ENCODE measurements around the gene TCF12. TPM values are rescaled to one million over a fixed set of nuclear protein-coding genes. Genes with fewer than 3 reads are reported as not detected.
A peak's percentile ranks its signal among the peaks of the same experiment; 100 is the strongest.

Gene TCF12
- total RNA-seq, 1 experiment from 2014 or later = 76.7 TPM

DNA sequence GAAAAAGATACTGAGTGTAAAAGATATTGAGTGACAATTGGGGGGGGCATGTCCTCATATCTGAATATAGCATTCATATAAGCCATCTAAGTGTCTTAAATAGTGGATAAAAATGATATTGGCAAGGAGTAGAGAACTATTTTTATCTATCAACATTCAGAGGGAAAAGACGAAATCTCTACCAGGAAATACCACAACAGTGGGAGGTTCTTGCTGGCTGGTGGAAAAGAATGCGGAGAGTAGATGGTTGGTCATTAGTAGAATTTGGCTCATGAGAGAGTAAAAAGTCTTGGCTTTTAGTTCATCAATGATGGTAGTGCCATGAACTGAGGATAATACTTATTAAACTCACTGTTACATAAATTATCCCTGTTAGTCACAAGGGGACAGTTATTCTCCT lies 4.8 kb upstream of the TCF12 start:
- peaks cover 7% of the 10 kb centered on the region for H3K23me2 ChIP-seq (ENCODE audit: insufficient read length, low read depth, low read length, poor library complexity, severe bottlenecking)
- H2BK15ac ChIP-seq (ENCODE audit: low read depth, low read length) = no peak overlapping the region
- no peaks in the 10 kb centered on the region; the same call in 1 of the 2 replicates for H3K4me1 ChIP-seq (ENCODE audit: insufficient read depth, low read length)
- peak overlapping the region in 1 of 3 experiments; percentile 3; a peak in 1 of 7 replicates for H3K27ac Mint-ChIP-seq
- H3K4me1 Mint-ChIP-seq = peaks cover 13 to 14% of the 10 kb centered on the region in 2 experiments
- no peak overlapping the region for H4K8ac ChIP-seq (replicated peaks; ENCODE audit: insufficient read length, low read depth, low read length)
- H3K27me3 ChIP-seq (ENCODE audit: insufficient read depth, low read length) = no peaks in the 10 kb centered on the region
- no peak overlapping the region for H3K9ac ChIP-seq (ENCODE audit: extremely low read depth, insufficient read length, low read length)
- H3K27me3 Mint-ChIP-seq (ENCODE audit: low read depth) = peaks cover 2% of the 10 kb centered on the region; the same call in 1 of the 2 replicates
- no CpG with 5 or more reads among the region's 2 CpGs for WGBS (ENCODE audit: extremely low coverage, insufficient read length, low lambda C conversion rate)
- H3K23ac ChIP-seq (ENCODE audit: insufficient read length, low read depth, low read length) = no peak overlapping the region
- H4K5ac ChIP-seq (ENCODE audit: insufficient read length, low read depth, low read length) = no peak overlapping the region
- H3K79me2 ChIP-seq (ENCODE audit: insufficient read depth, low read length) = peaks cover 2% of the 10 kb centered on the region; the same call in 1 of the 2 replicates
- no peak overlapping the region for H2BK5ac ChIP-seq (ENCODE audit: insufficient read length, low read length)
- no peak overlapping the region for H3K4me3 Mint-ChIP-seq
- H2BK12ac ChIP-seq (ENCODE audit: insufficient read length, low read depth, low read length) = no peak overlapping the region
- H3K18ac ChIP-seq (ENCODE audit: insufficient read length, low read depth, low read length) = no peak overlapping the region
- no peaks in the 10 kb centered on the region for H3K79me1 ChIP-seq (ENCODE audit: insufficient read depth, low read depth, low read length, poor library complexity, severe bottlenecking)
- no peak overlapping the region for H2BK120ac ChIP-seq (ENCODE audit: low read depth, low read length, poor library complexity, severe bottlenecking)
- no peak overlapping the region for H3K14ac ChIP-seq (ENCODE audit: insufficient read depth, low read length)
- no peak overlapping the region for H4K91ac ChIP-seq (ENCODE audit: insufficient read length, low read depth, low read length)
- peaks cover 13 to 19% (median 17%) of the 10 kb centered on the region in 3 experiments for H3K36me3 Mint-ChIP-seq (ENCODE audit: insufficient read depth in 1 of 3, low read depth in 3 of 3)
- no peak overlapping the region for H3K4me2 ChIP-seq (ENCODE audit: insufficient read depth, insufficient read length, low read length)
- H3K9me3 ChIP-seq (ENCODE audit: control insufficient read depth, low read depth, low read length) = no peaks in the 10 kb centered on the region
- no peak overlapping the region for H3T11ph ChIP-seq (ENCODE audit: low read length)
- no peaks in the 10 kb centered on the region for H4K20me1 ChIP-seq (ENCODE audit: control insufficient read depth, insufficient read depth, insufficient read length)
- no peak overlapping the region for H2AK5ac ChIP-seq (ENCODE audit: insufficient read length, low read length)
- H3K27ac ChIP-seq (ENCODE audit: insufficient read length, low read depth, low read length) = no peak overlapping the region
- no peak for DNase-seq
- TF ChIP-seq, protein P1, sequence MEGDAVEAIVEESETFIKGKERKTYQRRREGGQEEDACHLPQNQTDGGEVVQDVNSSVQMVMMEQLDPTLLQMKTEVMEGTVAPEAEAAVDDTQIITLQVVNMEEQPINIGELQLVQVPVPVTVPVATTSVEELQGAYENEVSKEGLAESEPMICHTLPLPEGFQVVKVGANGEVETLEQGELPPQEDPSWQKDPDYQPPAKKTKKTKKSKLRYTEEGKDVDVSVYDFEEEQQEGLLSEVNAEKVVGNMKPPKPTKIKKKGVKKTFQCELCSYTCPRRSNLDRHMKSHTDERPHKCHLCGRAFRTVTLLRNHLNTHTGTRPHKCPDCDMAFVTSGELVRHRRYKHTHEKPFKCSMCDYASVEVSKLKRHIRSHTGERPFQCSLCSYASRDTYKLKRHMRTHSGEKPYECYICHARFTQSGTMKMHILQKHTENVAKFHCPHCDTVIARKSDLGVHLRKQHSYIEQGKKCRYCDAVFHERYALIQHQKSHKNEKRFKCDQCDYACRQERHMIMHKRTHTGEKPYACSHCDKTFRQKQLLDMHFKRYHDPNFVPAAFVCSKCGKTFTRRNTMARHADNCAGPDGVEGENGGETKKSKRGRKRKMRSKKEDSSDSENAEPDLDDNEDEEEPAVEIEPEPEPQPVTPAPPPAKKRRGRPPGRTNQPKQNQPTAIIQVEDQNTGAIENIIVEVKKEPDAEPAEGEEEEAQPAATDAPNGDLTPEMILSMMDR (conservative IDR thresholded peaks at IDR 0.05) = no peak
- H2BK20ac ChIP-seq (ENCODE audit: low read depth, low read length, poor library complexity, severe bottlenecking) = no peak overlapping the region
- no peak overlapping the region for H3K4ac ChIP-seq (ENCODE audit: low read depth, low read length)
- no peak overlapping the region for H3K56ac ChIP-seq (ENCODE audit: insufficient read length, low read depth, low read length)
- H2AFZ ChIP-seq (ENCODE audit: low read length) = no peak overlapping the region
- H3K9me3 Mint-ChIP-seq = peaks cover 11 to 13% of the 10 kb centered on the region in 2 experiments

All from H9 (cell line).